DOHH2 (cell line): Measurements from ENCODE around the gene BTF3.

Source experiments
- EZH2phosphoT487 ChIP-seq: fragments of 200-600 bp; sonication (generic); IDR thresholded peaks from 2 replicates; pipeline ENCODE4 v1.6.1; 2017; ENCODE audit warnings: borderline replicate concordance, mild to moderate bottlenecking, antibody characterized with exemption, low read length, moderate library complexity, mixed read lengths
- TF ChIP-seq, protein P1 (sequence below): fragments of 200-600 bp; sonication (generic); IDR thresholded peaks from one replicate; pipeline ENCODE4 v1.5.1; 2014; ENCODE audit warnings: antibody characterized with exemption, mild to moderate bottlenecking, low read depth, low read length; ENCODE audit not compliant: poor library complexity, severe bottlenecking

DNA sequence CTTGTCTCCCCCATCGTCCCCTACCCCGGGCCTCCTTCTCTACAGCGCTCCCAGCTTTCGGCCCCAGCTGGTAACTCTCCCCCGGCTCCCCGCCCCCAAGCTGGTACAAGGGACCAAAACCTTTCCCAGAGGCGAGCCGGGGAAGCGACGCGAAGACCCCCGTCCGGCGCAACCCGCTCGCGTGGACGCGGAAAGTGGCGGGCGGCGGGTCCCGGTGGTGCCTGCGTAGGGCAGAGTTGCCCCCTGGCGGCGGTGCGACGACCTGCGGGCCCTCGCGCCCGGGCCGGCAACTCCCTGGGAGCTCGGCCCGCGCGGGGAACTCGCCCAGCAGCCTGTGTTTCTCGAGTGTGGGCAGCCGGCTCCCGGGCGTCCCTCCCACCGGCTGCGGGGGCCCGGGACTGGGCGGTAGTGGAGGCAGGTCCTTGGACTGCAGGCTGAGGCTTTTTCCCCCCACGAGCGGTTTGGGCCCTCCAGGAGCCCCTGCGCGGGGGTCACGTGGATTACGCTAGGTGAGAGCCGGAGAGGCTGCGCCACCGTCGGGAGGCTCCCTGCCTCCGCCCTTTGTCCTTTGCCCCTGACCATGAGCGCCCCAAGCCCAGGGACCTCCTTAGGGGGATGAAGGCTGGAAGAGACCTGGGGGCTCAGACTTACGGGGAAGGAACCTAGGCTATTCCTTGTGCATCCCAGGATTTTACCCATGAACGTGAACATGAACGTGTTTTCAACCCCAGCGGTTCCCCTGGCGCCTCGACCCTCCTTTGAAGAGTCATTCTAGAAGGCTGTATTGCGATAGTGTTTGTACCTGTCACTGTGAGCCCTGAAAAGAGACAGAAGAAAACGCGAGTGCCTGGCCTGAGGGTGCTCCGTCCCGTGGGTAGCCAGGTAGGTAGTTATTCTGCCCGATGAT is 46.8 kb upstream of the BTF3 start:
- TF ChIP-seq, protein P1, sequence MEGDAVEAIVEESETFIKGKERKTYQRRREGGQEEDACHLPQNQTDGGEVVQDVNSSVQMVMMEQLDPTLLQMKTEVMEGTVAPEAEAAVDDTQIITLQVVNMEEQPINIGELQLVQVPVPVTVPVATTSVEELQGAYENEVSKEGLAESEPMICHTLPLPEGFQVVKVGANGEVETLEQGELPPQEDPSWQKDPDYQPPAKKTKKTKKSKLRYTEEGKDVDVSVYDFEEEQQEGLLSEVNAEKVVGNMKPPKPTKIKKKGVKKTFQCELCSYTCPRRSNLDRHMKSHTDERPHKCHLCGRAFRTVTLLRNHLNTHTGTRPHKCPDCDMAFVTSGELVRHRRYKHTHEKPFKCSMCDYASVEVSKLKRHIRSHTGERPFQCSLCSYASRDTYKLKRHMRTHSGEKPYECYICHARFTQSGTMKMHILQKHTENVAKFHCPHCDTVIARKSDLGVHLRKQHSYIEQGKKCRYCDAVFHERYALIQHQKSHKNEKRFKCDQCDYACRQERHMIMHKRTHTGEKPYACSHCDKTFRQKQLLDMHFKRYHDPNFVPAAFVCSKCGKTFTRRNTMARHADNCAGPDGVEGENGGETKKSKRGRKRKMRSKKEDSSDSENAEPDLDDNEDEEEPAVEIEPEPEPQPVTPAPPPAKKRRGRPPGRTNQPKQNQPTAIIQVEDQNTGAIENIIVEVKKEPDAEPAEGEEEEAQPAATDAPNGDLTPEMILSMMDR, result no peak
- TF ChIP-seq EZH2phosphoT487, result no peak
